H1 (cell line): ENCODE results near the gene GRIA1. TPM values are rescaled to one million over a fixed set of nuclear protein-coding genes. Genes with fewer than 3 reads are reported as not detected.

Experiments
- CTCF ChIA-PET: fragments of 300-600 bp; sonication (Branson Sonifier 250); formaldehyde crosslinking; loops from one replicate; lab custom pipeline; 2021; ENCODE audit not compliant: partially characterized antibody; lab: Charles Lee
- POLR2A ChIA-PET: fragments of 300-600 bp; sonication (Branson Sonifier 250); formaldehyde crosslinking; loops from one replicate; lab custom pipeline; 2021; ENCODE audit warnings: inconsistent platforms; ENCODE audit not compliant: partially characterized antibody; lab: Charles Lee
- DNase-seq, 2 experiments: peaks; one replicate each; pipeline versions ENCODE4 v3.0.0 to v3.0.0-alpha.2; 2010 to 2022; ENCODE audit warnings: low spot score in 2 of 2, low read depth in 1 of 2, mixed read lengths in 1 of 2
- FAIRE-seq: peaks from 2 replicates; lab custom pipeline; 2011; peaks lifted over from hg19 to GRCh38; lab: Jason Lieb, UNC
- H2AFZ ChIP-seq: 2 replicates; pipeline ENCODE4 v1.8.1; 2012; ENCODE audit warnings: low read length, inconsistent platforms
- H2AK5ac ChIP-seq: 2 replicates; pipeline ENCODE4 v1.6.1; 2013; ENCODE audit warnings: low read depth, low read length
- H2BK120ac ChIP-seq: replicated peaks from 2 replicates; pipeline ENCODE3; 2013; ENCODE audit warnings: low read depth, low read length, inconsistent platforms
- H2BK12ac ChIP-seq: 2 replicates; pipeline ENCODE4 v1.6.1; 2013; ENCODE audit warnings: low read depth, low read length
- H2BK15ac ChIP-seq: 2 replicates; pipeline ENCODE4 v1.6.1; 2013; ENCODE audit warnings: low read length
- H2BK20ac ChIP-seq: 2 replicates; pipeline ENCODE4 v1.6.1; 2013; ENCODE audit warnings: low read length
- H2BK5ac ChIP-seq: 2 replicates; pipeline ENCODE4 v1.6.1; 2013; ENCODE audit warnings: low read depth, low read length
- H3K14ac ChIP-seq: 2 replicates; pipeline ENCODE4 v1.6.1; 2013; ENCODE audit warnings: inconsistent platforms; ENCODE audit not compliant: insufficient read length
- H3K18ac ChIP-seq: 2 replicates; pipeline ENCODE4 v1.6.1; 2013; ENCODE audit warnings: low read length; ENCODE audit errors: extremely low read depth
- H3K23ac ChIP-seq: 2 replicates; pipeline ENCODE4 v1.6.1; 2013; ENCODE audit warnings: inconsistent platforms; ENCODE audit not compliant: insufficient read length
- H3K23me2 ChIP-seq: 2 replicates; pipeline ENCODE4 v1.6.1; 2013; ENCODE audit warnings: low read depth, low read length
- H3K27ac ChIP-seq: 2 replicates; pipeline ENCODE4 v1.6.1; 2011; ENCODE audit warnings: low read depth, low read length, inconsistent platforms
- H3K27me3 ChIP-seq, 4 experiments: replicated peaks in 1 of 4; 1 replicate in 1 of 4; 2 replicates in 3 of 4; pipeline versions ENCODE4 v1.6.1 to v1.8.1; 2011 to 2013; ENCODE audit warnings: low read length in 3 of 4, mild to moderate bottlenecking in 3 of 4, inconsistent platforms in 2 of 4, mixed read lengths in 2 of 4, moderate library complexity in 1 of 4; ENCODE audit not compliant: control insufficient read depth in 3 of 4, insufficient read depth in 3 of 4; ENCODE audit errors: extremely low read depth in 1 of 4
- H3K36me3 ChIP-seq, 4 experiments: 2 replicates each; pipeline versions ENCODE4 v1.6.1 to v1.8.1; 2011 to 2013; ENCODE audit warnings: mild to moderate bottlenecking in 4 of 4, low read length in 3 of 4, moderate library complexity in 2 of 4, control low read depth in 1 of 4, inconsistent platforms in 1 of 4; ENCODE audit not compliant: insufficient read depth in 4 of 4, control insufficient read depth in 2 of 4
- H3K4ac ChIP-seq: replicated peaks from 2 replicates; pipeline ENCODE3; 2013; ENCODE audit warnings: low read length, low read depth, mixed read lengths, inconsistent platforms; ENCODE audit not compliant: insufficient read length
- H3K4me1 ChIP-seq, 4 experiments: replicated peaks in 1 of 4; 1 replicate in 1 of 4; 2 replicates in 3 of 4; pipeline versions ENCODE4 v1.6.1 to v1.8.1; 2011 to 2013; ENCODE audit warnings: low read length in 3 of 4, inconsistent platforms in 2 of 4, mixed read lengths in 1 of 4; ENCODE audit not compliant: insufficient read depth in 4 of 4, control insufficient read depth in 3 of 4
- H3K4me2 ChIP-seq, 2 experiments: 2 replicates each; pipeline versions ENCODE4 v1.6.1 to v1.8.1; 2011 to 2013; ENCODE audit warnings: low read depth in 2 of 2, low read length in 2 of 2, control low read depth in 1 of 2, inconsistent platforms in 1 of 2, mild to moderate bottlenecking in 1 of 2; ENCODE audit not compliant: insufficient read depth in 1 of 2
- H3K4me3 ChIP-seq, 4 experiments: fragments of 200-600, 300-600 bp in 1 of 4; sonication (generic), shearing (Covaris generic), sonication (Bioruptor Twin) in 1 of 4; 2 replicates each; pipeline versions ENCODE4 v1.5.1 to v1.8.1; 2011 to 2016; ENCODE audit warnings: low read length in 4 of 4, low read depth in 3 of 4, control low read depth in 2 of 4, inconsistent platforms in 2 of 4, mild to moderate bottlenecking in 2 of 4, mixed read lengths in 1 of 4, moderate library complexity in 1 of 4; ENCODE audit not compliant: insufficient read depth in 2 of 4; ENCODE audit errors: extremely low read depth in 1 of 4
- H3K56ac ChIP-seq: replicated peaks from 2 replicates; pipeline ENCODE3; 2013; ENCODE audit warnings: low read depth, mild to moderate bottlenecking, mixed read lengths, low read length, inconsistent platforms; ENCODE audit not compliant: insufficient read length
- H3K79me1 ChIP-seq: 2 replicates; pipeline ENCODE4 v1.6.1; 2013; ENCODE audit warnings: low read depth, low read length, control low read depth
- H3K79me2 ChIP-seq, 2 experiments: 2 replicates each; pipeline versions ENCODE4 v1.6.1 to v1.8.1; 2012 to 2013; ENCODE audit warnings: low read length in 2 of 2, mild to moderate bottlenecking in 2 of 2, inconsistent platforms in 1 of 2; ENCODE audit not compliant: insufficient read depth in 2 of 2, control insufficient read depth in 1 of 2
- H3K9ac ChIP-seq, 4 experiments: replicated peaks in 1 of 4; 1 replicate in 1 of 4; 2 replicates in 3 of 4; pipeline versions ENCODE4 v1.6.1 to v1.8.1; 2011 to 2013; ENCODE audit warnings: low read depth in 3 of 4, low read length in 3 of 4, control low read depth in 2 of 4, mild to moderate bottlenecking in 2 of 4, moderate library complexity in 2 of 4, inconsistent platforms in 1 of 4; ENCODE audit errors: extremely low read depth in 1 of 4
- H3K9me3 ChIP-seq, 2 experiments: 2 replicates each; pipeline versions ENCODE4 v1.6.1 to v1.8.1; 2012 to 2013; ENCODE audit warnings: mild to moderate bottlenecking in 2 of 2, moderate library complexity in 2 of 2, control low read depth in 1 of 2, inconsistent platforms in 1 of 2, low read depth in 1 of 2, low read length in 1 of 2, mixed read lengths in 1 of 2; ENCODE audit not compliant: insufficient read depth in 2 of 2
- H4K20me1 ChIP-seq, 2 experiments: replicated peaks in 1 of 2; 2 replicates each; pipeline versions ENCODE3 to v1.8.1; 2011 to 2013; ENCODE audit warnings: inconsistent platforms in 2 of 2, low read length in 2 of 2, mild to moderate bottlenecking in 1 of 2; ENCODE audit not compliant: insufficient read depth in 2 of 2, control insufficient read depth in 1 of 2
- H4K5ac ChIP-seq: 2 replicates; pipeline ENCODE4 v1.6.1; 2013; ENCODE audit warnings: low read length, low read depth, mixed read lengths, inconsistent platforms; ENCODE audit not compliant: insufficient read length
- H4K8ac ChIP-seq: 2 replicates; pipeline ENCODE4 v1.8.0; 2013; ENCODE audit warnings: mild to moderate bottlenecking, moderate library complexity, low read length, inconsistent platforms; ENCODE audit not compliant: insufficient read depth; ENCODE audit errors: extremely low read depth
- H4K91ac ChIP-seq: replicated peaks from 2 replicates; pipeline ENCODE3; 2013; ENCODE audit warnings: low read length, mixed read lengths, inconsistent platforms; ENCODE audit not compliant: insufficient read length
- CBX5 ChIP-seq: fragments of 300-800, 300-1000 bp; sonication (generic); IDR thresholded peaks from 2 replicates; pipeline ENCODE4 v1.7.1; 2016; ENCODE audit warnings: antibody characterized with exemption, low read length, low read depth
- CEBPB ChIP-seq: IDR thresholded peaks from 2 replicates; pipeline ENCODE4 v1.6.1; 2012; ENCODE audit warnings: low read depth, low read length
- CTBP2 ChIP-seq: IDR thresholded peaks from 2 replicates; pipeline ENCODE4 v1.7.0; 2011; ENCODE audit warnings: borderline replicate concordance, mild to moderate bottlenecking, moderate library complexity, mixed read lengths, low read length; ENCODE audit not compliant: insufficient read depth, insufficient read length
- EZH2 ChIP-seq: fragments of 200-600 bp; sonication (generic); IDR thresholded peaks from 2 replicates; pipeline ENCODE4 v1.7.1; 2012; ENCODE audit warnings: low read depth, mild to moderate bottlenecking, moderate library complexity, low read length, inconsistent platforms; ENCODE audit not compliant: severe bottlenecking
- FOSL1 ChIP-seq: IDR thresholded peaks from 2 replicates; pipeline ENCODE4 v1.6.1; 2011; ENCODE audit warnings: mild to moderate bottlenecking, low read depth, low read length, moderate library complexity; ENCODE audit not compliant: insufficient read depth
- GTF2F1 ChIP-seq: IDR thresholded peaks from 2 replicates; pipeline ENCODE4 v1.6.1; 2012; ENCODE audit warnings: low read depth, low read length, improper control_type of control experiment, borderline replicate concordance
- HDAC6 ChIP-seq: IDR thresholded peaks from one replicate; pipeline ENCODE4 v1.7.1; 2012; ENCODE audit warnings: low read depth, mild to moderate bottlenecking, inconsistent platforms, low read length, moderate library complexity
- JUND ChIP-seq: IDR thresholded peaks from 2 replicates; pipeline ENCODE4 v1.6.1; 2011; ENCODE audit warnings: mild to moderate bottlenecking, improper control_type of control experiment, low read length
- RNF2 ChIP-seq: fragments of 200-900, 300-1000 bp; sonication (generic); IDR thresholded peaks from 2 replicates; pipeline ENCODE4 v1.7.1; 2016; ENCODE audit warnings: borderline replicate concordance, low read depth, mild to moderate bottlenecking, antibody characterized with exemption, low read length; ENCODE audit not compliant: poor library complexity, severe bottlenecking; ENCODE audit errors: missing control alignments
- SP4 ChIP-seq: IDR thresholded peaks from 2 replicates; pipeline ENCODE4 v1.6.1; 2012; ENCODE audit warnings: low read length, inconsistent platforms
- TCF12 ChIP-seq: IDR thresholded peaks from 2 replicates; pipeline ENCODE4 v1.6.1; 2011; ENCODE audit warnings: low read depth, mild to moderate bottlenecking, low read length
- TEAD4 ChIP-seq: IDR thresholded peaks from 2 replicates; pipeline ENCODE4 v1.6.1; 2012; ENCODE audit warnings: low read depth, low read length, inconsistent platforms, mixed read lengths
- ZNF274 ChIP-seq: IDR thresholded peaks from 2 replicates; pipeline ENCODE4 v1.7.0; 2012; ENCODE audit warnings: low read length, borderline replicate concordance; ENCODE audit errors: extremely low read depth
- WGBS, 2 experiments: shearing (Covaris generic) in 1 of 2; methylation state at CpG; one replicate each; pipeline versions ENCODE4 v1.1.6 to v1.1.7; 2013 to 2015; ENCODE audit warnings: low lambda C conversion rate in 2 of 2, mixed read lengths in 2 of 2, inconsistent platforms in 1 of 2, low coverage in 1 of 2, missing lambda C conversion rate in 1 of 2; ENCODE audit not compliant: insufficient replicate concordance in 2 of 2, insufficient coverage in 1 of 2, insufficient read length in 1 of 2; ENCODE audit errors: extremely low coverage in 1 of 2, missing lambda C conversion rate in 1 of 2; 5-methylcytosine and 5-hydroxymethylcytosine counted together
- polyA plus RNA-seq, 7 experiments: library from polyadenylated mRNA; depleted of rRNA in 3 of 7; stranded (reverse) in 5 of 7; unstranded in 2 of 7; fragments of >200 nt in 5 of 7; fragments of 200-250 nt in 2 of 7; gene quantifications; 1 replicate in 5 of 7; 2 replicates in 1 of 7; 4 replicates in 1 of 7; pipeline versions ENCODE4 v1.2.1 to v1.2.3, GENCODE V29; 2011 to 2013; ENCODE audit warnings: missing spikeins in 2 of 7, mixed read lengths in 2 of 7
- total RNA-seq: library from RNA; stranded (reverse); fragmentation: NEBNext Ultra II Directional; extraction: Animal tissue kit (Norgen Biotek cat#: 25700); gene quantifications from 2 replicates; pipeline ENCODE4 v1.2.1, GENCODE V29; 2021

GRIA1 gene
- total and polyA plus RNA-seq, 2 of the 8 experiments (the other 6 are each of a cell fraction or from before 2014, with no cell fraction given) = 0.97 to 2.5 TPM

- H3K14ac ChIP-seq = no peak overlapping the region
- H3K79me2 ChIP-seq = no peaks in the 10 kb centered on the region
- no peak overlapping the region for H3K9ac ChIP-seq
- no peak overlapping the region for H2AFZ ChIP-seq
- no peak overlapping the region for H4K8ac ChIP-seq
- H3K36me3 ChIP-seq = no peaks in the 10 kb centered on the region
- H2BK20ac ChIP-seq = no peak overlapping the region
- H3K27me3 ChIP-seq = no peaks in the 10 kb centered on the region
- ChIA-PET POLR2A (no interaction called here), CTCF (interaction anchor here (0.9 to 5.6 kb wide), 7 partner anchors 12 to 305 kb away, joined by 3 to 32 read pairs (median 4); partner anchors contain the start of gene GRIA1)
- H2BK5ac ChIP-seq = no peak overlapping the region
- peaks cover 0 to 4% (median 0%) of the 10 kb centered on the region in 4 experiments; a peak in 1 of 7 replicates for H3K4me1 ChIP-seq
- H3K56ac ChIP-seq = no peak overlapping the region
- H2BK12ac ChIP-seq = no peak overlapping the region
- FAIRE-seq = no peak
- no peak overlapping the region for H4K5ac ChIP-seq
- H3K79me1 ChIP-seq = no peaks in the 10 kb centered on the region
- H4K91ac ChIP-seq = no peak overlapping the region
- H3K9me3 ChIP-seq = no peaks in the 10 kb centered on the region
- H2BK120ac ChIP-seq = no peak overlapping the region
- H3K4me3 ChIP-seq = no peak overlapping the region
- no peak for DNase-seq
- no peaks in the 10 kb centered on the region for H3K23me2 ChIP-seq
- no peak overlapping the region for H2AK5ac ChIP-seq
- no peak overlapping the region for H2BK15ac ChIP-seq
- no peak overlapping the region for H3K18ac ChIP-seq
- H4K20me1 ChIP-seq = no peaks in the 10 kb centered on the region
- 76% methylated on average over 4 of the region's 4 CpGs; no CpG with 5 or more reads in 1 of the 2 experiments for WGBS, 2 experiments
- no peak overlapping the region for H3K4me2 ChIP-seq
- no peak overlapping the region for H3K23ac ChIP-seq
- H3K27ac ChIP-seq = no peak overlapping the region
- H3K4ac ChIP-seq = no peak overlapping the region
- TF ChIP-seq ZNF274 = no peak
- no peak for TF ChIP-seq HDAC6
- no peak for TF ChIP-seq JUND
- no peak for TF ChIP-seq TEAD4
- TF ChIP-seq CTBP2 = no peak
- TF ChIP-seq GTF2F1 = no peak
- TF ChIP-seq CEBPB = no peak
- TF ChIP-seq TCF12 = no peak
- TF ChIP-seq FOSL1 = no peak
- TF ChIP-seq SP4 = no peak
- TF ChIP-seq CBX5 = no peak
- no peak for TF ChIP-seq RNF2
- no peak for TF ChIP-seq EZH2
Observed at GRCh38 chr5:153753645-153754432, 263.4 kb downstream of the GRIA1 start.
